ENCODE data around the gene C9orf43.
A peak's percentile ranks its signal among the peaks of the same experiment; 100 is the strongest.
"Not testable (repeated sequence)": the region's sequence is repeated elsewhere in the genome, so short reads cannot be mapped to it uniquely, and the experiment has no call there.

Gene C9orf43, protein sequence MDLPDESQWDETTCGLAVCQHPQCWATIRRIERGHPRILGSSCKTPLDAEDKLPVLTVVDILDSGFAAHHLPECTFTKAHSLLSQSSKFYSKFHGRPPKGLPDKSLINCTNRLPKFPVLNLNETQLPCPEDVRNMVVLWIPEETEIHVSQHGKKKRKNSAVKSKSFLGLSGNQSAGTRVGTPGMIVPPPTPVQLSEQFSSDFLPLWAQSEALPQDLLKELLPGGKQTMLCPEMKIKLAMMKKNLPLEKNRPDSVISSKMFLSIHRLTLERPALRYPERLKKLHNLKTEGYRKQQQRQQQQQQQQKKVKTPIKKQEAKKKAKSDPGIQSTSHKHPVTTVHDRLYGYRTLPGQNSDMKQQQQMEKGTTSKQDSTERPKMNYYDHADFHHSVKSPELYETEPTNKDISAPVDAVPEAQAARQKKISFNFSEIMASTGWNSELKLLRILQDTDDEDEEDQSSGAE

DNA sequence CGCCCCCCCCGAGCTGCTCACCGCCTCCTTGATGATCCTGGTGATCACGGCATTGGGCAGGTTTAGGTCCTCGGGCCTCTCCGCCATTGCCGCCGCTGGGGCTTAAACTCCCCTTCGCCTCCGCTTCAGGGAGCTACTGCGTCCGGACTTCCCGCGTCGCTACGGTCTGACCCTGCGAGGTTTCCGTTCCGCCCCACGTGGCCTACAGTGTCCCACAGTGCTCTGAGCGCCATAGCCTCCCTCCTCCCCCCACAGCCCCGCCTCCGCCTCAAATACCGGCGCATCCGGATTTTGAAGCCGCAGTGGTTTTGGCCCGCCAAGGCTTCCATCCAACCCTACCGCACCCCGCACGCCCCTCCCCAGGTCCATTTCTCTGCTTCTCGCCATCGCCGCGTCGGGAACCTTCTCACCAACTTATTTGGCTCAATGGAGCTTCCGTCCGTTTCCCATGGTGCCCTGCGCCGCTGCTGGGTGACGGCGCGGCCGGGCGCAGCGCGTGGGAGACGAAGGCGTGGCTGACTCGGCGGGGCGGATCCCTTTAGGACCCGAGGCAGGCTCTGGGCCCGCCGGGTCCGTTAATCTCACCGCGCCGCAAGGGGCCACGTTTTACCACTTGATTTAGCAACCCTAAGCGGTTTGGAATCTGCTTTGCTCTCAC, at the start of gene C9orf43, which contains the start of gene POLE3:
Gene C9orf43, plus strand, starts transcription at position 541 of the 658 bp plus-strand sequence. CDS start 2,747 bp downstream, outside the sequence.
Gene POLE3, minus strand, starts transcription at position 469 of the 658 bp plus-strand sequence. Its CDS starts 382 bp downstream, at position 87.
- DNase-seq: peak; percentile 95 to 97

DNA sequence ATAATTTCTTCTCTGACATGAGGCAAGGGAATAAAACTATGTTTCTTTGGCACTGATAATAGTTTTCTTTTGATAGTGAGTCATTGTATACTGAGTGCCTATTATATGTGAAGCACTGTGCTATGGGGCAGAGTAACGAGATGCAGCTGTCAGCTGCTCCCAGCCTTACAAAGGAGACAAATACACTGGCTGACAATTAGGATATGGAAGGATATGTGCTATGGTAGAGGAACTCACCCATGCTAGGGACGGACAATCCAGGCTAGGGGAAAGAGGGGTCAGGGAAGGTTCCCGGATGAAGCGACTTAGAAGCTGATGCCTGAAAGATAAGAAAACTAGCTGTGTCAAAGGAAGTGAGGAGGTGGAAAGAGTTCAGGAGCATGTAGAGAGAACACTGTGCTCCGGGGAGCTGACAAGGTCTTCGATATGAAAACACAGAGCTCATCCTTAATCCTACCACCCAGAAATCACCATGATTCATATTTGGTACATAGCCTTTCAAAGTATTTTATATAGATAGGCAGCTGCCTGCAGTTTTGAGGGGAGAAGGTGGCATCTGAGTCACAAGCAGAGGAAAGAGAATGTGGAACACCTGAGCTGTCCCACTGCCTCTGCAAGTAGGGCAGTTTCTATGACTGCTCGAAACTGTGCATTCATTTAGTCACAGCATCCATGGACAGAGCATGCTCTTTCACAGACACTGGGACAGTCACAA, 49.1 kb upstream of the C9orf43 start:
- no peak for DNase-seq

DNA sequence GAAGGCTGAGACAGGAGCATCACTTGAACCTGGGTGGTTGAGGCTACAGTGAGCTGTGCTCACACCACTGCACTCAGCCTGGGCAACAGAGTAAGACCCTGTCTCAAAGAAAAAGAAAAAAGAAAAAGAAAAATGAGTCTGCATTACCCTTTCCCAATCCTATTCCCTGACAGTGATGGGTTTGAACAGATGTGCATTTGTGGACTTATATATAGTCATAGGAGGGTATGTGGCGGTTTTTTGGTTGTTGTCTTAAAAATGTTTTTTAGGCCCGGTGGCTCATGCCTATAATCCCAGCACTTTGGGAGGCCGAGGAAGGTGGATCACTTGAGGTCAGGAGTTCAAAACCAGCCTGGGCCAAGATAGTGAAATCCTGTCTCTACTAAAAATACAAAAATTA, 47.2 kb upstream of the C9orf43 start:
- no peak for DNase-seq

DNA sequence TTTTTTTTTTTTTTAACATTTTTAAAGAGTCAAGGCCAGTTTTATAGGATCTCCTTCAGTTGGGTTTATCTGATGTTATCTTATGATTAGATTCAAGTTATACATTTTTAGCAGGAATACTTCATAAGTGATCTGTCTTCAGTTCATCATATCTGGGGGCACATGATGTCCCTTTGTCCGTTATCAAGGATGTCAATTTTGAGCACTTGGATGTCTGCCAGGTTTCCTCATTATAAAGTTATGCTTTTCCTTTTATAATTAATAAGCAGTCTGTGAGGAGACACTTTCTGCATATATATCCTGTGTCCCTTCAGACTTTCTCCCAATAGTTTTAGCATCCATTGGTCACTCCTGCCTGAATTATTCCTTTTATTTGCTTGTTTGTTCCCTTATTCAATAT, 45.6 kb upstream of the C9orf43 start:
- no peak for DNase-seq

DNA sequence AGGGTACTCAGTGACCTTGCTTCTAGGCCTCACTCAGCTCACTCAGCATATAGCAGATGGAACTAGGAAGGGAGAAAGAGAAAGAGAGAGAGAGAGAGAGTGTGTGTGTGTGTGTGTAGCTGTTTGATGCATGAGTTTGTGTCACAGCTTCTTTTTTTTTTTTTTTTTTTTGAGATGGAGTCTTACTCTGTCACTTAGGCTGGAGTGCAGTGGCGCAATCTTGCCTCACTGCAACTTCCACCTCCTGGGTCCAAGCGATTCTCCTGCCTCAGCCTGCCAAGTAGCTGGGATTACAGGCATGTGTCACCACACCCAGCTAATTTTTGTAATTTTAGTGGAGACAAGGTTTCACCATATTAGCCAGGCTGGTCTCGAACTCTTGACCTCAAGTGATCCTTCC, 44.9 kb upstream of the C9orf43 start:
- peak; percentile 26 to 30 for DNase-seq

DNA sequence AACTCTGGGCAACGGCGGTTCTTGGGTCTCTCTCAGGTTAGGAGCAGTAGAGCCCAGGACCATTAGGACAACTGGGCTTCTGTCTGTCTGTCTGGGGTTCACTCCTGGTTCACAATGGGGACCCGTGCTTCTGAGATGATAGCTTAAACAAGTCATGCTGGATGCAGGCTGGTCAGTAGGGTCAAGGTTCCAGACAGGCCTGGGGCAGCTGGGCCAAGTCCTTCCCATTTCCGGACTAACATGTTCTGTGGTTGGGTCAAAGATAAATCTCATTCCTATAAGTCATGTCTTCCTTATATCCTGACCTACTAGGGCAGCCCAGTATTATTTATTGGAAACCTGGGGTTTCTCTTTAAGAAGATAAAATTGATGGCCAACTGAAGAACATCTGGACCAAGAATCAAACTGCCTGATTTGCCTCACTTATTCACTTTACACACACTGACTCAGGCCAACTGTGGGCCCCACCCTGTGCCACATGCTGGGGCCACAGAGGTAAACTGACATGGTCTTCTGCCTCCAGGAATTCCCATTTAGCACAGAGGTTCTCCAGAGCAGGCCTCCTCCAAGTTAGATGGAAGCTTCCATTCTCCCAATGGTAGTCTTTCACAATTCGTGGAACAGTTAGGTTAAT, 42.1 kb upstream of the C9orf43 start:
- DNase-seq: no peak

DNA sequence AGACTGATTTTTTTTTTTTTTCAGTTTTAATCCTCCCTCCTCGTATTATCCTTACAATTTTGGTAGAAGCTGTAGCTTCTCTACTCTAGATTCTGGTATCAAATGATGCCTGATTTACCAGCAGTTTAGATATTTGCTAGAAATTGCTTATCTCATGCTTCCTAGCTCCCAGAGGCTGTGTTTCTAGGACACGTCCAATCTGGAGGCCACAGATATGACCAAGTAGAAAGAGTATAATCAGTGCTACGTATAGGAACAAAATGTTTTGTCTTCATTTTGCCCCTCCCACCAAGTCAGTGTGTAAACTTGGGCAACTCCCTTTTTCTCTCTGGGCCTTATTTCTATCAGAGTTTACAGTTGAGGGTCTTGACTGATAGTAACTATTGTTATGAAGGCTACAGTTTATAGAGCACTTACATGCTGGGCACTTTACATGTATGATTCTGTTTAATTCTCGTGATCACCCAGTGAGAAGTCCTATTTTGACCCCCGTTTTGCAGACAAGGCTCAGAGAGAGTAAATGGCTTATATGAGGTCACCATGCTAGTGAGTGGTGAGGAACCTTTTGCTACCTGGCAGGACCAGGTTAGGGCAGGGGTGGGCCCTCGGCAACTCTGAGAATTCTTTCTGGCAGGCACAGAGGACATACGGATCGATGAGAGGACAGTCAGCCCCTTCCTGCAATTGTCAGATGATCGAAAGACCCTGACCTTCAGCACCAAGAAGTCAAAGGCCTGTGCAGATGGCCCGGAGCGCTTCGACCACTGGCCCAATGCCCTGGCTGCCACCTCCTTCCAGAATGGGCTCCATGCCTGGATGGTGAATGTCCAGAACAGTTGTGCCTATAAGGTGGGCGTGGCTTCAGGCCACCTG, 41.3 kb upstream of the C9orf43 start:
- DNase-seq: no peak

DNA sequence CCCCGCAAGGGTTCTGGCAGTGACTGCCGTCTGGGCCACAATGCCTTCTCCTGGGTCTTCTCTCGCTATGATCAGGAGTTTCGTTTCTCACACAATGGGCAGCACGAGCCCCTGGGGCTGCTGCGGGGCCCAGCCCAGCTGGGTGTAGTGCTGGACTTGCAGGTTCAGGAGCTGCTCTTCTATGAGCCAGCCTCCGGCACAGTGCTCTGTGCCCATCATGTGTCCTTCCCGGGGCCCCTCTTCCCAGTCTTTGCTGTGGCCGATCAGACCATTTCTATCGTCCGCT, 40.7 kb upstream of the C9orf43 start:
- DNase-seq: no peak

DNA sequence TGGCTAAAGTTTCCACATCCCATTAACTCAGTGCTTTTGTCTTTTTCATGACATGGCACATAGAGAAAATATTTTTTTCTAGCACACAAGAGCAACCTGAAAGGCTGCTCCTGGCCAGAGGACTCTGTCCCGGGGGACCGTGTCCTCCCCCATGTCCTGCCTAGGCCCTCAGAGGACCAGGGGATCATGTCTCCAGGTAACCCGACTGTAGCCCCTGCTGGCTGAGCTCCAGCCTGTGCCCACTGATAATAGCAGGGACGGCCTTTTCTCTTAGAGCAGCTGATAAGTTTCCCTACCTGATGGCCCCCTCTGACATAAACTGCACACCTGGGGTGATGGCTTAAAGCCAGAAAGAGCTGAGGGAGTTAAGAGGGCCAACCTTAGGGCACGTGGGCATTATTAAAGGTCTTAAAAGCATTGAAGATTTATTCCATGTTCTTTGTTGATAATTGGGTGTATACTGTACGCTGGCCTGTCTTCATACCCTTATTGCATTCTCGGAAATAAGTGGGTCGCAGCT, 39.7 kb upstream of the C9orf43 start:
- DNase-seq: no peak

DNA sequence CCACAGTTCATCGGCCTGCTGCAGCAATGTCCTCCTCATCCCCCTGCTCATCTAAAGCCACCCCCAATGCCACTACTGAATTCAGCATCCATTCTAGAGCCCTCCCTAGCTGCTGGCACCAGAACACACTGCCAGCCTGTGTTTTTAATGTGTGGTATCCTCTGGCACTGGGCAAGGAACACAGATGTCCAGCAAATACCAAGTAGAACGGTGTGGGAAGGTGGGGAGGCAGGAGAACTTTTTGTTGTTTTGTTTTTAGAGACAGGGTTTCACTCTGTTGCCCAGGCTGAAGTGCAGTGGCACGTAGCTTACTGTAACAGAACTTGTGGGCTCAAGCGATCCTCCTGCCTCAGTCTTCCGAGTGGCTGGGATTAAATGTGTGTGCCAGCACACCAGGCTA, 38.5 kb upstream of the C9orf43 start:
- DNase-seq: no peak

DNA sequence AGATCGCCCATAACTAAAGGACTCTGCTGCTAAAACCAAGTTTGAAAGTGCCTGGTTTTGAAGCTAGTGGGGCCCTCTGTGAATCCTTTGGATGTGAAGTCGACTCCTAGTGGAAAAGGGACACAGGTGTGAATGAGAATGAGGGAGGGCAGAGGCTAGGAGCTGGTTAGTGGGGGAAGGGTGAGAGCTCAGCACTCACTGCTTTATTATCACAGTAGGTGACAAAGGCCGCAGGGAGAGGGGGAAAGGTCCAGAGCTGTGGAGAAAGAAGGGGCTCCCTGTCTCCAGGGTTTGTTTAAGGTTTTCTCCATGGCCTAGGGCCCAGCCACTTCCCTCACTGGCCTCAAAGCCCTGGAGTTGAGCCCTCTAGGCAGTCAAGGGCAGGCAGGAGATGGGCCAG, 37.3 kb upstream of the C9orf43 start:
- no peak for DNase-seq

DNA sequence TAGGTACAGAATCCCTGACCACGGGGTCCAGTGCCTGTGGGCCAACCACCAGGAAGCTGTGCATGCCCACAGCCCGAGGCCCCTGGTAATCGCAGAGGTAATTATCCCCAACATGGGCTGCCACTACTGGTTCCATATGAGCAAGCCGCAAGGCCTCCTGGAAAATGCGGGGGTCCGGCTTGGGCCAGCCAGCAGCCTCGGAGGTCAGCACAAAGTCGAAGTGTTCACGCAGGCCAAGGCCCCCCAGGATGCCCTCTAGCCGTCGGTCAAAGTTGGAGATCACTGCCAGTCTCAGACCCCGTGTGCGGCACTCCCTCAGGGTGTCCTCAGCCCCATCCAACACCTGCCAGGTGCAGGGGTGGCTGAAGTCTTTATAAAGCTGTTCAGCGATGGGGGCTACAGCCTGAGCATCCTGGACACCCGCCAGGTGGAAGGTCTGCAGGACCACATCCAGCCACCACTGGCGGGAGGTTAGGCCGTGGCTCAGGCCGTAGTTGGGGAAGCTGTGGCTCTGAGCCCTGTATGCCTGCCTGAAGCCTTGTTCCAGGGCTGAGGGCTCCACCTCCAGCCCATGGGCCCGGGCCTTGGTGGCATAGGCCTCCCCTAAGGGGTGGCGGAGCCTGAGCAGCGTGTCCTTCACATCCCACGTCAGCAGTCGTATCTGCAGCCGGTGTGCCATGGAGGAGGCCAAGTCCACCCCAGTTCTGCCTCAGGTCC, 36.7 kb upstream of the C9orf43 start:
- DNase-seq: no peak

DNA sequence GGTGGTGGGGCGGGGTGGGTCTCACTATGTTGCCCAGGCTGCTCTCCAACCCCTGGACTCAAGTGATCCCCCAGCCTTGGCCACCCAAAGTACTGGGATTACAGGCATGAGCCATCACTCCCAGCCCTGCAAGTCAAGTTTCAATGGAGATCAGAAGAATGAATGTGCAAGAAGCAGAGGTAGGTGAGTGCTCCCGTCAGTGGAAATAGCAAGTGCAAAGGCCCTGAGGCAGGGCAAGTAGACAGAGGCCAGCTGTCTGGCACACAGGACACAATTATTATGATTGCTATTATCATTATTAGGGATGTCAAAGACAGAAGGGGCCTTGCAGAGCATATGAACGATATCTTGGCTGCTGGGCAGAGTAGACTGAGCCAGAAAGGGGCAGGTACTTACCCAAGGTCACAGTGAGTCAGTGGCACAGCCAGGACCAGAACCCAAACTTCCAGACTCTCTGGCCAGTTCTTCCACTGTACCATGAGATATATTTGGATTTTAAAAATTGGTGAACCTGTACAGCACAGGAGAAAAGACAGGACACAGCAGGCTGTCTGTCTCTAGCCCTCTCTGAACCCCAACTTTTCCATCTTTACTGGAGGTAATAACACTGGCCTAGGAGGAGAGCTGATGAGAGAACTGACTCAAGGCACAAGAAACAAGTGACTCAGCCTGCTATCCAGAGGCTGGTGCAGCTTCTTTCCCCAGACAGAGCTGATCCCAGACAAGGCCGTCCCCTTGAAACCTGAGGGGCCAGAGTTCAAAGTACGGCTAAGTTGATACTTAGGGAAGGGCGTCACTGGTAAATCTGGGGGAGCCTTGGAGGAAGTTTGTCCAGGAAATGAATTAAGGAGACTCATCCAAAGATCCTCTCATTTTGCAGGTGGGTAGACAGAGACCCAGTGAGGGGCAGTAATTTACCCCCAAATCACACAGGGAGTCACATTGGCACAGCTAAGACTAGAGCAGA, 35.2 kb upstream of the C9orf43 start:
- no peak for DNase-seq

DNA sequence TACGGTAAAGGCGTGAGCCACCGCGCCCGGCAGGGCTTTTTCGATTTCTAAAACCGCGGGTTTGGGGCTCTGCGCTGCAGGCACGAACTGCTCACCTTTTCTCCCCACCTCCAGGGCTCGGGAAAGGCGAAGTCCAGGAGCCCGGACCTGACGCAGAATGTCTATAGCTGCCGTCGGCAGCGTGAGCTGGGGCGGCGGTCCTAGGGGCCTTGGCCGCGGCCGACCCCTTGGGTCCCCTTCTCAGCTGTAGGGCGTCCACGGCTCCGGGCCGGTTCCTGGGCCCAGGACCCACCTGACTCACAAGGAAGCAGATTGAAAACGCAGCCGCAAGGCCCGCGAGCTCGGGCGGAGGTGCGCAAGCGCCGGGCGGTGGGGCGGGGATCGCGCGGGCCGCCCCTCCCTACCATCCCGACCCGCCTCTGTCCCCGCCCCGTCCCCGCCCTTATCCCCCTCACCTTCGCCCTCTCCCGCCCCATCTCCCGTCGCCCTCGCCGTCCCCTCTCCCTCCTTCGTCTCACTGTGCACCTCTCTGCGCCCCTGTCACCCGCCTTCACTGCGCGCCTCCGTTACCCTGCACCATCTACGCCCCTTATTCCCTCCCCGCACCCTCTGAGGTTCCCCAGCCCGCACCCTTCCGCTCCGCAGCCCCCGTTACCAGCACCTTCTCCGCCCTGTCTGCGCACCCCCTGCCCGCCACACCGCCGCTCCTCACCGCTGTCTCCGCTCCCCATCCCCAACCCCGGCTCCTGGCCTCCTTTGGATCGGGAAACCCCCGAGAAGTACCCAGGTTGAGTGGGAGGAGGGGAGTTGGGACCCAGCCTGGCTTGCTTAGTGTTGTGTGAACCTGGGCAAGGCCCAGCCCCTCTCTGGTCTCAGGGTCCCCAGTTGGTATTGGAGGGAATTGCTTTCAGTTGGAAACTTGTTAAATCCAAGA, 33.6 kb upstream of the C9orf43 start, which contains the start of gene HDHD3:
Gene HDHD3, minus strand, starts transcription at position 353 of the 934 bp plus-strand sequence. CDS start 2,632 bp downstream, outside the sequence.
- DNase-seq: peak; percentile 55 to 57

DNA sequence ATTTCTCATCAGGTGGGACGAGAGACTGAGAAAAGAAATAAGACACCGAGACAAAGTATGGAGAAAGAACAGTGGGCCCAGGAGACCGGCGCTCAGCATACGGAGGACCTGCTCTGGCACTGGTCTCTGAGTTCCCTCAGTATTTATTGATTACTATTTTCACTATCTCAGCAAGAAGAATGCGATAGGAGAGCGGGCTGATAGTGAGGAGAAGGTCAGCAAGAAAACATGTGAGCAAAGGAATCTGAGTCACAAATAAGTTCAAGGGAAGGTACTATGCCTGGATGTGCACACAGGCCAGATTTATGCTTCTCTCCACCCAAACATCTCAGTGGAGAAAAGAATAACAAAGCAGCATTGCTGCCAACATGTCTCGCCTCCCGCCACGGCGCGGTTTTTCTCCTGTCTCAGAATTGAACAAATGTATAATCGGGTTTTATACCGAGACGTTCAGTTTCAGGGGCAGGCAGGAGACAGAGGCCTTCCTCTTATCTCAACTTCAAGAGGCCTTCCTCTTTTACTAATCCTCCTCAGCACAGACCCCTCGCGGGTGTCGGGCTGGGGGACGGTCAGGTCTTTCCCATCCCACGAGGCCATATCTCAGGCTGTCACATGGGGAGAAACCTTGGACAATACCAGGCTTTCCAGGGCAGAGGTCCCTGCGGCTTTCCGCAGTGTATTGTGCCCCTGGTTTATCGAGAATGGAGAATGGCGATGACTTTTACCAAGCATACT, 31.3 kb upstream of the C9orf43 start:
- not testable (repeated sequence) for DNase-seq

DNA sequence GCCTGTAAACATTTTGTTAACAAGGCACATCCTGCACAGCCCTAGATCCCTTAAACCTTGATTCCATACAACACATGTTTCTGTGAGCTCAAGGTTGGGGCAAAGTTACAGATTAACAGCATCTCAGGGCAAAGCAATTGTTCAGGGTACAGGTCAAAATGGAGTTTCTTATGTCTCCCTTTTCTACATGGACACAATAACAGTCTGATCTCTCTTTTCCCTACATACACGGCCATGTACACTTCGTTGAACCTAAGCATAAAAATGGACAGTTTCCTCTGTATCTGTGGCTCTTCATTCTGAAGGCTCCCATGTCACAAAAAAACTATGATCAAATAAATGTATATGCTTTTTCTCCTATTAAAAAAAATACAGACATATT, 30.7 kb upstream of the C9orf43 start:
- DNase-seq: not testable (repeated sequence)

DNA sequence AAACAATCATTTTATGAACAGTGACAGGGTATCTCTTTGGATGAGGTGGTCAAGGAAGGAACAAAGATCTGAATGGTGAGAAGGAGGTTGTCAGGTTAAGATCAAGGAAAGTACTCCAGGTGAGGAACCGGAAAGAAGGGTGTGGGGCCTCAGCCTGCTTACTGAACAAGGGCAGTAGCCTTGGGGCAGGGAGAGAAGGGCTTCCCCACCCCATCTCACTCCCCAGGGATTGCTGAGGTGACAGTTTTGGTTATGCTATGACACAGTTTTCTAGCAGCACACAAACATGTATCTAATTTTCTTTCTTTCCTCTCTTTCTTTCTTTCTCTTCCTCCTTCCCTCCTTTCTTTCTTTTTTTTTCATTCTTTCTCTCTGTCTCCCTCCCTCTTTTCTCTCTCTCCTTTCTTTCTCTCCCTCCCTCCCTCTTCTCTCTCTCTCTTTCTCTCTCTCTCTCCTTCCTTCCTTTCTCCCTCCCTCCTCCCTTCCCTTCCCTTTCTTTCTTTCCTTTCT, 29.6 kb upstream of the C9orf43 start:
- DNase-seq: no peak

DNA sequence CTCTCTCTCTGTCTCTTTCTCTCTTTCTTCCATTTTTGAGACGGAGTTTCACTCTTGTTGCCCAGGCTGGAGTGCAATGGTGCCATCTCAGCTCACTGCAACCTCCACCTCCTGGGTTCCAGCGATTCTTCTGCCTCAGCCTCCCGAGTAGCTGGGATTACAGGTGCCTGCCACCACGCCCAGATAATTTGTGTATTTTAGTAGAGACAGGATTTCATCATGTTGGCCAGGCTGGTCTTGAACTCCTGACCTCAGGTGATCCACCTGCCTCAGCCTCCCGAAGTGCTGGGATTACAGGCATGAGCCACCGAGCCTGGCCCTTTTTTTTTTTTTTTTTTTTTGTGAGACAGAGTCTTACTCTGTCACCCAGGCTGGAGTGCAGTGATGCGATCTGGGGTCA, 29.1 kb upstream of the C9orf43 start:
- not testable (repeated sequence) for DNase-seq
